ENCODE results near the gene MRPL48. TPM values are rescaled to one million over a fixed set of nuclear protein-coding genes. Genes with fewer than 3 reads are reported as not detected.

MRPL48 gene
- total RNA-seq, 1 donor from 2014 or later: 51.4 TPM

DNA sequence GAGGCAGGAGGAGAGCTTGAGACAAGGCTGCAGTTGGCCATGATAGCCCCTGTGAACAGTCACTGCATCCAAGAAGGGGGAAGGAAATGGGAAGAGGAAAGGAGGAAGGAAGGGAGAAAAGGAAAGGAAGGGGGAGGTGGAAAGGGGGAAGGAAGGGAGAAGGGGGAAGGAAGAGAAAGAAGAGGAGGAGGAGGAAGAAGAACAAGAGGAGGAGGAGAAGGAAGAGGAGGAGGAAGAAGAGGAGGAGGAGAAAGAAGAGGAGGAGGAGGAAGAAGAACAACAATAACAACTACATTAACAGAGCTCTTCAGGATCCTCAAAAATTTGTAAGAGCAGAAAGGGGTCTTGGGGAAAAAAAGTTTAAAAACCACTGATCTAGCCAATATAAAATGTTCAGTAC lies 32.0 kb upstream of the MRPL48 start:
- Mint-ChIP-seq H3K27me3 (ENCODE audit: low read depth) (no peaks in the 10 kb centered on the region), H3K36me3 (ENCODE audit: low read depth) (no peaks in the 10 kb centered on the region), H3K27ac (ENCODE audit: unreplicated experiment) (no peak overlapping the region), H3K9me3 (no peaks in the 10 kb centered on the region), H3K4me1 (peaks cover 40% of the 10 kb centered on the region), H3K4me3 (no peak overlapping the region)
- DNase-seq (ENCODE audit: low read depth, low spot score): no peak
- TF ChIP-seq, protein P1, sequence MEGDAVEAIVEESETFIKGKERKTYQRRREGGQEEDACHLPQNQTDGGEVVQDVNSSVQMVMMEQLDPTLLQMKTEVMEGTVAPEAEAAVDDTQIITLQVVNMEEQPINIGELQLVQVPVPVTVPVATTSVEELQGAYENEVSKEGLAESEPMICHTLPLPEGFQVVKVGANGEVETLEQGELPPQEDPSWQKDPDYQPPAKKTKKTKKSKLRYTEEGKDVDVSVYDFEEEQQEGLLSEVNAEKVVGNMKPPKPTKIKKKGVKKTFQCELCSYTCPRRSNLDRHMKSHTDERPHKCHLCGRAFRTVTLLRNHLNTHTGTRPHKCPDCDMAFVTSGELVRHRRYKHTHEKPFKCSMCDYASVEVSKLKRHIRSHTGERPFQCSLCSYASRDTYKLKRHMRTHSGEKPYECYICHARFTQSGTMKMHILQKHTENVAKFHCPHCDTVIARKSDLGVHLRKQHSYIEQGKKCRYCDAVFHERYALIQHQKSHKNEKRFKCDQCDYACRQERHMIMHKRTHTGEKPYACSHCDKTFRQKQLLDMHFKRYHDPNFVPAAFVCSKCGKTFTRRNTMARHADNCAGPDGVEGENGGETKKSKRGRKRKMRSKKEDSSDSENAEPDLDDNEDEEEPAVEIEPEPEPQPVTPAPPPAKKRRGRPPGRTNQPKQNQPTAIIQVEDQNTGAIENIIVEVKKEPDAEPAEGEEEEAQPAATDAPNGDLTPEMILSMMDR (conservative IDR thresholded peaks at IDR 0.05): no peak

DNA sequence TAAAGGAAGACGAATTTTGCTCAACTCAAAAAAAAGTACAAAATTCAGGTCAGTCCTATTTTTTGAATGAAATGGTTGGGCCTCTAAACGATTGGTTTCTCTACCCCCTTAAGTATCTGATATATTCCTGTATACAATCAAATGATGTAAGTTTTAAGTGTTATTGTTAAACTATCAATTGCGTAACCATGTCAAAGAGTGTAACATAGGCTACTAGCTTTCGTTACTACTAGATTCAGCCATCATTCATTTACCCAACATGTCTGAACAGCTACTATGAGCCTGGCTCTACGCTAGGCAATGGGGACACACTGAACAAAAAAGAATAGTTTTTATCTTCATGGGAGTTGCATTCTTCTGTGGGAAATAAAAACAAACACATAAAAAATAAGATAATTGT lies 30.1 kb upstream of the MRPL48 start:
- DNase-seq (ENCODE audit: low read depth, low spot score): no peak
- H3K9me3 Mint-ChIP-seq: no peaks in the 10 kb centered on the region
- peaks cover 41% of the 10 kb centered on the region for H3K4me1 Mint-ChIP-seq
- TF ChIP-seq, protein P1 (conservative IDR thresholded peaks at IDR 0.05): no peak
- H3K4me3 Mint-ChIP-seq: peak overlapping the region; percentile 98
- H3K27me3 Mint-ChIP-seq (ENCODE audit: low read depth): no peaks in the 10 kb centered on the region
- H3K27ac Mint-ChIP-seq (ENCODE audit: unreplicated experiment): no peak overlapping the region
- no peaks in the 10 kb centered on the region for H3K36me3 Mint-ChIP-seq (ENCODE audit: low read depth)

DNA sequence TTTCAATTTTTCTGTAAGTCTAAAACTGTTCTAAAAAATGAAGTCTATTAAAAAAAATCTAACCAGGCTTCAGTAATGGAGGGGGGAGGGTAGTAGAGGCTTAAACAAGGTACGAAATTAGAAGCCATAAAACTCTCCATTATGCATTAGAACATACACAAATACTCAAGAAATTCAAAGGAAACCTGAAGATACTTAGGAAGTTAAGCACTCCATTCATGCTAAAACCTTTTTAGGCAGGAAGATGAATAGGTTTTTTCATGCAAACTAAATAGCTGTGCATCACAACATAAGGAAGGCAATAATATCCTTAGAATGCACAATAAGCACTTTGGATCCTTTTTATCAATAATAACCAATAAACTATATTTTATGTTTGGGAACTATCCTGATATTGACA lies 29.2 kb upstream of the MRPL48 start:
- Mint-ChIP-seq H3K4me3 (peak overlapping the region; percentile 98), H3K4me1 (peaks cover 41% of the 10 kb centered on the region), H3K27me3 (ENCODE audit: low read depth) (no peaks in the 10 kb centered on the region), H3K9me3 (no peaks in the 10 kb centered on the region), H3K36me3 (ENCODE audit: low read depth) (no peaks in the 10 kb centered on the region), H3K27ac (ENCODE audit: unreplicated experiment) (no peak overlapping the region)
- TF ChIP-seq, protein P1 (conservative IDR thresholded peaks at IDR 0.05): no peak
- no peak for DNase-seq (ENCODE audit: low read depth, low spot score)

DNA sequence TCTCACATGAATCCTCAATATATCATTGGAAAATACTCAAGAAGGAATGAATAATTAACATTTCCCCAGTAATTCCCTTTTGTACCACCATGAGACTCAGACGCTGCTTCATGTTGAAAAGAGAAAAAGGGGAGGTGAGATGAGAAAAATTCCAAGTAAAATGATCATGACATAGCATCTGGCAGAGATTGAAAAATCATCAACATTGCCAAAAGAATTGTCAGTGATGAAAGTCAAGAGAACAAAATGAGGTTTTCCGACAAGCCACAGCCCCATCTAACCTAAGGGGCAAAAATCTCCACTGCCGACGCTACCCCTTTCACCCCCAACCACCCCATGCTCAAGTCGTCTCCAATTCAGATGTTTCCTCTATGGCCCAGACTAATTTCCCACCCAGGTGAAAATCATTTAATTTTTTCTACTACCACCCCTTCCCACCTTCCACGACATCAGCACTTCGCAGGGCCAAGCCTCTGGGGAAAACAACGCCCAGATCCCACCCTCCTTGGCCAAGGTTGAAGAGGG lies 28.0 kb upstream of the MRPL48 start:
- Mint-ChIP-seq H3K36me3 (ENCODE audit: low read depth) (no peaks in the 10 kb centered on the region), H3K27me3 (ENCODE audit: low read depth) (no peaks in the 10 kb centered on the region), H3K9me3 (no peaks in the 10 kb centered on the region), H3K4me1 (peaks cover 35% of the 10 kb centered on the region), H3K4me3 (peak overlapping the region; percentile 98), H3K27ac (ENCODE audit: unreplicated experiment) (peak overlapping the region; percentile 94)
- TF ChIP-seq, protein P1 (conservative IDR thresholded peaks at IDR 0.05): peak; percentile 41
- DNase-seq (ENCODE audit: low read depth, low spot score): no peak

DNA sequence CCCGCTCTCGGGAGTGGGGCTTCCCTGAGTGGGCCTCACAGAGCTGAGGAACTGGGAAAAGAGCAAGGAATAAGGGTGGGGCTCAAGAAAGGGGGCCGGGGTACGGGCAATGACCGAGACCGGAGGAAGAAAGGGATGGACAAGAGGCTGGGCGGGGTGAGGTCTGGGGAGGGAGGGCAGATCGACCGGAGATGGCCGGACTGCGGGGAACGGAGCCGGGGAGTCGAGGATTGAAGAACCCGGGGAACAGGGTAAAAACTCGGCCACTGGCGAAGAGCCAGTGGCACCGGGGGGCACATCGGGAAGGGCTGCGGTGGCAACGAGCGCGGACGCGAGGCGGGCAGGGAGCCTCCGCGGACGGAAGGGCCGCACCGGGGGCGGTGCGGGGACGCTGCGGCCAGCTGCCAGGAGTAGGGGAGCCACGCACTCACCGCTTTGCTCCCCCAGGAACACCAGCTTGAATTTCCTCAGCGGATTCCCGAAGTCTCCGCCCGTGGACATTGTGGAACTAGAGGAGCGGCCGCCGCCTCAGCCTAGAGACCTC lies 27.5 kb upstream of the MRPL48 start:
- peak; percentile 34 for DNase-seq (ENCODE audit: low read depth, low spot score)
- no peaks in the 10 kb centered on the region for H3K9me3 Mint-ChIP-seq
- H3K4me3 Mint-ChIP-seq: peak overlapping the region; percentile 98
- TF ChIP-seq, protein P1 (conservative IDR thresholded peaks at IDR 0.05): no peak
- peaks cover 35% of the 10 kb centered on the region for H3K4me1 Mint-ChIP-seq
- H3K27me3 Mint-ChIP-seq (ENCODE audit: low read depth): no peaks in the 10 kb centered on the region
- no peaks in the 10 kb centered on the region for H3K36me3 Mint-ChIP-seq (ENCODE audit: low read depth)
- H3K27ac Mint-ChIP-seq (ENCODE audit: unreplicated experiment): peak overlapping the region; percentile 94

Data from neural crest cell (in vitro differentiated cells).